ENCODE measurements around the gene COL6A2. TPM values are rescaled to one million over a fixed set of nuclear protein-coding genes. Genes with fewer than 3 reads are reported as not detected.
"Not testable (repeated sequence)": the region's sequence is repeated elsewhere in the genome, so short reads cannot be mapped to it uniquely, and the experiment has no call there.

The COL6A2 gene
- total and polyA plus RNA-seq, 8 donors, result 15.2 to 135 (median 65.5) TPM

GRCh38 chr21:46147429-46147828, 49.5 kb downstream of the COL6A2 start:
- 67 to 79% methylated on average over 12 of the region's 12 CpGs for WGBS, 2 donors
- DNase-seq (peak in 3 of 6 donors; percentile 27 to 66 (median 45)), ATAC-seq (peak in 1 of 4 donors; percentile 28)
- H3K36me3 ChIP-seq; H3K4me1 ChIP-seq; H3K9me3 ChIP-seq; FAIRE-seq; H3K27me3 ChIP-seq; H3K27ac ChIP-seq; H3K4me3 ChIP-seq; intact Hi-C loops (cut with DNase I): not testable (repeated sequence)
- peak in 1 of 4 donors; percentile 7 for TF ChIP-seq CTCF (IDR thresholded peaks at IDR 0.05)

- TF ChIP-seq CTCF (IDR thresholded peaks at IDR 0.05), result no peak
- no peaks in the 10 kb centered on the region for H3K27me3 ChIP-seq
- no peak overlapping the region for H3K27ac ChIP-seq
- DNase-seq (no peak), FAIRE-seq (no peak), ATAC-seq (no peak)
- no peaks in the 10 kb centered on the region for H3K36me3 ChIP-seq
- WGBS, 2 donors, result 83 to 86% methylated on average over 11 of the region's 11 CpGs
- no peak overlapping the region for H3K4me3 ChIP-seq
- intact Hi-C loops (cut with DNase I), result no loop called here
- no peaks in the 10 kb centered on the region for H3K9me3 ChIP-seq
- H3K4me1 ChIP-seq, result peaks cover 0 to 4% (median 0%) of the 10 kb centered on the region in 3 donors
These were observed 50.2 kb downstream of the COL6A2 start for GRCh38 chr21:46148106-46148505.

GRCh38 chr21:46149205-46149901, 51.4 kb downstream of the COL6A2 start:
- ATAC-seq (no peak), FAIRE-seq (no peak), DNase-seq (peak in 3 of 6 donors; percentile 10 to 35 (median 30))
- WGBS, 2 donors, result 63 to 72% methylated on average over 22 of the region's 22 CpGs
- no peaks in the 10 kb centered on the region for H3K36me3 ChIP-seq
- no peaks in the 10 kb centered on the region for H3K27me3 ChIP-seq
- no peak for TF ChIP-seq CTCF (IDR thresholded peaks at IDR 0.05)
- H3K9me3 ChIP-seq, result no peaks in the 10 kb centered on the region
- H3K4me3 ChIP-seq, result no peak overlapping the region
- peaks cover 0 to 4% (median 0%) of the 10 kb centered on the region in 3 donors for H3K4me1 ChIP-seq
- no peak overlapping the region for H3K27ac ChIP-seq
- intact Hi-C loops (cut with DNase I), result no loop called here

GRCh38 chr21:46150073-46150472, 52.2 kb downstream of the COL6A2 start:
- intact Hi-C loops (cut with DNase I), result no loop called here
- Histone ChIP-seq H3K4me3 (no peak overlapping the region), H3K9me3 (no peaks in the 10 kb centered on the region), H3K4me1 (peaks cover 0 to 4% (median 0%) of the 10 kb centered on the region in 3 donors), H3K27me3 (no peaks in the 10 kb centered on the region), H3K27ac (no peak overlapping the region), H3K36me3 (no peaks in the 10 kb centered on the region)
- DNase-seq (peak in 3 of 6 donors; percentile 28 to 55 (median 50)), ATAC-seq (no peak), FAIRE-seq (no peak)
- TF ChIP-seq CTCF (IDR thresholded peaks at IDR 0.05), result no peak
- 72 to 76% methylated on average over 19 of the region's 19 CpGs for WGBS, 2 donors

GRCh38 chr21:46150491-46151121, 52.7 kb downstream of the COL6A2 start:
- intact Hi-C loops (cut with DNase I), result no loop called here
- DNase-seq, result peak in 3 of 6 donors; percentile 14 to 54 (median 51)
- 76 to 77% methylated on average over 24 of the region's 24 CpGs for WGBS, 2 donors

More at GRCh38 chr21:46150491-46151121, 52.7 kb downstream of the COL6A2 start:
- no peak for TF ChIP-seq CTCF (IDR thresholded peaks at IDR 0.05)
- no peak for FAIRE-seq
- Histone ChIP-seq H3K4me1 (peaks cover 0 to 4% (median 0%) of the 10 kb centered on the region in 3 donors), H3K27me3 (no peaks in the 10 kb centered on the region), H3K4me3 (no peak overlapping the region), H3K9me3 (no peaks in the 10 kb centered on the region), H3K36me3 (no peaks in the 10 kb centered on the region), H3K27ac (no peak overlapping the region)
- ATAC-seq, result no peak
